Parathyroid adenoma (tissue), 2 donors: ENCODE data around the gene FGF23.
"Not testable (repeated sequence)": the region's sequence is repeated elsewhere in the genome, so short reads cannot be mapped to it uniquely, and the experiment has no call there.

Experiments used
- H2AFZ ChIP-seq: fragments of 300-600 bp; sonication (generic); one replicate; pipeline ENCODE4 v1.7.0; 2017; ENCODE audit warnings: antibody characterized with exemption, mild to moderate bottlenecking
- H3K27ac ChIP-seq: fragments of 300-600 bp; sonication (generic); one replicate; pipeline ENCODE4 v1.7.0; 2017
- H3K27me3 ChIP-seq: fragments of 300-600 bp; sonication (generic); one replicate; pipeline ENCODE4 v1.7.0; 2017; ENCODE audit warnings: low read length; ENCODE audit not compliant: control insufficient read depth, insufficient read depth
- H3K36me3 ChIP-seq: fragments of 300-600 bp; sonication (generic); one replicate; pipeline ENCODE4 v1.7.0; 2017; ENCODE audit warnings: low read length; ENCODE audit not compliant: control insufficient read depth, insufficient read depth
- H3K4me1 ChIP-seq: fragments of 300-600 bp; sonication (generic); one replicate; pipeline ENCODE4 v1.7.0; 2017; ENCODE audit warnings: control low read depth
- H3K4me2 ChIP-seq: fragments of 300-600 bp; sonication (generic); one replicate; pipeline ENCODE4 v1.7.0; 2017; ENCODE audit warnings: low read length
- H3K4me3 ChIP-seq: fragments of 300-600 bp; sonication (generic); one replicate; pipeline ENCODE4 v1.7.0; 2017; ENCODE audit warnings: low read depth, low read length
- H3K79me2 ChIP-seq: fragments of 300-600 bp; sonication (generic); one replicate; pipeline ENCODE4 v1.7.0; 2017; ENCODE audit warnings: control low read depth
- H3K9ac ChIP-seq: fragments of 300-600 bp; sonication (generic); one replicate; pipeline ENCODE4 v1.7.0; 2017; ENCODE audit warnings: mild to moderate bottlenecking
- H3K9me3 ChIP-seq: fragments of 300-600 bp; sonication (generic); one replicate; pipeline ENCODE4 v1.7.0; 2017; ENCODE audit warnings: low read length; ENCODE audit not compliant: control insufficient read depth
- CTCF ChIP-seq: fragments of 300-600 bp; sonication (generic); IDR thresholded peaks from one replicate; pipeline ENCODE4 v1.7.0; 2017; ENCODE audit warnings: antibody characterized with exemption, mild to moderate bottlenecking
- donor health status: primary hyperparathyroidism.

Gene FGF23

DNA sequence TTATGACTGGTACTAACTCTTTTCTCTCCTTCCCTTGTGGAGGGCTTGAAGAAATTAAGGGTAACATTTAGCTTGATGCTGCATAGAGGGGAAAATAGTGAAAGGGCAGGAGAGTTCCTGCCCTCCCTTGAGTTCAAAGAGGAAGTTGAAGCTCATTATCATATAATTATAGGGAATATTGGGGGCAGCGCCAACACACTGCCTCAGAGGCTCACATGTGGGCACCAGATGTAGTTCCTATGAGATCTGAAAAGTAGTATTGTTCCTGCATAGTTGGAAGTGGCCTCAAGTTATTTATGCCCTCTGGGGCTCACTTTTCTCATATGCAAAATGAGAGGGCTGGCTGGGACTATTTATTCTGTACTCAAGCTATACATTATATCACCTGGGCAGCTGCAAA is 33.0 kb upstream of the FGF23 start:
- H3K4me3 ChIP-seq: no peak overlapping the region
- H2AFZ ChIP-seq: no peak overlapping the region
- no peaks in the 10 kb centered on the region for H3K36me3 ChIP-seq
- H3K4me1 ChIP-seq: peaks cover 3% of the 10 kb centered on the region
- no peaks in the 10 kb centered on the region for H3K9me3 ChIP-seq
- no peaks in the 10 kb centered on the region for H3K79me2 ChIP-seq
- no peak overlapping the region for H3K4me2 ChIP-seq
- H3K27me3 ChIP-seq: no peaks in the 10 kb centered on the region
- H3K9ac ChIP-seq: no peak overlapping the region
- no peak for TF ChIP-seq CTCF
- H3K27ac ChIP-seq: no peak overlapping the region

GRCh38 chr12:4412056-4412455 is 32.5 kb upstream of the FGF23 start:
- H3K9ac ChIP-seq: no peak overlapping the region
- no peaks in the 10 kb centered on the region for H3K79me2 ChIP-seq
- no peaks in the 10 kb centered on the region for H3K36me3 ChIP-seq
- TF ChIP-seq CTCF: no peak
- no peak overlapping the region for H3K4me2 ChIP-seq
- no peak overlapping the region for H3K4me3 ChIP-seq
- H3K9me3 ChIP-seq: no peaks in the 10 kb centered on the region
- no peaks in the 10 kb centered on the region for H3K27me3 ChIP-seq
- H3K4me1 ChIP-seq: peaks cover 3% of the 10 kb centered on the region
- H3K27ac ChIP-seq: no peak overlapping the region
- H2AFZ ChIP-seq: no peak overlapping the region

DNA sequence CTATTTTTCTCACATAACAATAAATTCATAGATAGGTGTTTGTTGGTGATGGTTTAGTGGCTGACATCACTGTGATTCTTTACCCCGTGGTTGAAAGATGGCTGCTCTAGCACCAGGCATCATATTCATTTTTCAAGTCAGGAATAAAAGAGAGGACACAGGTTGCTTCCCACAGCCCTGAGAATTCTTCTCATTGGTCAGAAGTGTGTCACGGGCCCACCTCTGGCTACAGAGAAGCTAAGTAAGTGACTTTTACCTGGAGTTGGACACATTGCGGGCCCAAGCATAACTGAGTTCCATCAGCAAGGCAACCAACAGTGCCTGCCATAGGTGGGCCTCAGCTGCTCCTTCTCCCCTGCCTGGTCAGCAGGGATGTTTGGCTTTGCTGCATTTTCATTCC is 27.6 kb upstream of the FGF23 start:
- no peak overlapping the region for H3K27ac ChIP-seq
- H3K4me3 ChIP-seq: no peak overlapping the region
- H3K4me1 ChIP-seq: no peaks in the 10 kb centered on the region
- H3K27me3 ChIP-seq: no peaks in the 10 kb centered on the region
- TF ChIP-seq CTCF: no peak
- H2AFZ ChIP-seq: no peak overlapping the region
- H3K9ac ChIP-seq: no peak overlapping the region
- H3K79me2 ChIP-seq: no peaks in the 10 kb centered on the region
- no peak overlapping the region for H3K4me2 ChIP-seq
- H3K9me3 ChIP-seq: no peaks in the 10 kb centered on the region
- H3K36me3 ChIP-seq: no peaks in the 10 kb centered on the region

GRCh38 chr12:4404877-4405637 is 25.5 kb upstream of the FGF23 start:
- H3K4me3 ChIP-seq, H3K79me2 ChIP-seq, H3K36me3 ChIP-seq, H3K4me1 ChIP-seq, H3K4me2 ChIP-seq, H2AFZ ChIP-seq, H3K27ac ChIP-seq, H3K9me3 ChIP-seq, H3K27me3 ChIP-seq, H3K9ac ChIP-seq: not testable (repeated sequence)

- H3K27me3 ChIP-seq: no peaks in the 10 kb centered on the region
- H3K79me2 ChIP-seq: no peaks in the 10 kb centered on the region
- no peak overlapping the region for H3K4me3 ChIP-seq
- H3K9ac ChIP-seq: no peak overlapping the region
- H3K36me3 ChIP-seq: no peaks in the 10 kb centered on the region
- no peak overlapping the region for H3K4me2 ChIP-seq
- no peaks in the 10 kb centered on the region for H3K9me3 ChIP-seq
- H3K4me1 ChIP-seq: no peaks in the 10 kb centered on the region
- H2AFZ ChIP-seq: no peak overlapping the region
- no peak overlapping the region for H3K27ac ChIP-seq
- no peak for TF ChIP-seq CTCF
These were observed 23.5 kb upstream of the FGF23 start for GRCh38 chr12:4402996-4403395.
